GM23338 (cell line): ENCODE results near the gene WDR38. TPM values are rescaled to one million over a fixed set of nuclear protein-coding genes. Genes with fewer than 3 reads are reported as not detected.

Source experiments
- ATAC-seq: fragments of 200-7000 bp; cut with Tn5 transposase; 3 replicates; pipeline ENCODE4 v1.9.1; 2020
- DNase-seq: peaks from one replicate; pipeline ENCODE4 v3.0.0-alpha.2; 2015; ENCODE audit warnings: low spot score
- H2AFZ ChIP-seq: fragments of 200-600 bp; sonication (generic); 2 replicates; pipeline ENCODE4 v1.8.0; 2016; ENCODE audit warnings: antibody characterized with exemption, mild to moderate bottlenecking, moderate library complexity
- H3F3A ChIP-seq: fragments of 200-600 bp; sonication (generic); replicated peaks from 2 replicates; pipeline ENCODE4 v1.8.0; 2017; ENCODE audit warnings: antibody characterized with exemption, mixed run types, low read depth
- H3K27ac ChIP-seq: fragments of 200-600 bp; sonication (generic); 2 replicates; pipeline ENCODE4 v1.6.1; 2016; ENCODE audit warnings: low read depth
- H3K27me3 ChIP-seq: fragments of 200-600 bp; sonication (generic); 2 replicates; pipeline ENCODE4 v1.8.0; 2016; ENCODE audit warnings: mild to moderate bottlenecking, mixed run types, moderate library complexity; ENCODE audit not compliant: insufficient read depth
- H3K36me3 ChIP-seq: fragments of 200-600 bp; sonication (generic); 2 replicates; pipeline ENCODE4 v1.8.0; 2016; ENCODE audit warnings: mild to moderate bottlenecking; ENCODE audit not compliant: insufficient read depth
- H3K4me1 ChIP-seq: fragments of 200-600 bp; sonication (generic); 2 replicates; pipeline ENCODE4 v1.8.0; 2016; ENCODE audit warnings: mild to moderate bottlenecking, moderate library complexity; ENCODE audit not compliant: insufficient read depth
- H3K4me2 ChIP-seq: fragments of 200-600 bp; sonication (generic); 2 replicates; pipeline ENCODE4 v1.7.1; 2017; ENCODE audit warnings: mixed run types
- H3K4me3 ChIP-seq: fragments of 200-600 bp; sonication (generic); 2 replicates; pipeline ENCODE4 v1.6.1; 2016; ENCODE audit warnings: mixed run types
- H3K79me2 ChIP-seq: fragments of 200-600 bp; sonication (generic); replicated peaks from 2 replicates; pipeline ENCODE4 v1.8.0; 2017; ENCODE audit warnings: mild to moderate bottlenecking; ENCODE audit not compliant: insufficient read depth
- H3K9me2 ChIP-seq: fragments of 200-600 bp; sonication (generic); 2 replicates; pipeline ENCODE4 v1.8.0; 2017; ENCODE audit not compliant: insufficient read depth
- H4K20me1 ChIP-seq: fragments of 200-600 bp; sonication (generic); replicated peaks from 2 replicates; pipeline ENCODE4 v1.8.0; 2017; ENCODE audit warnings: mild to moderate bottlenecking; ENCODE audit not compliant: insufficient read depth
- H3K27ac Mint-ChIP-seq: 2 replicates; pipeline ENCODE4 v1.8.0; 2020; ENCODE audit warnings: inconsistent platforms, mild to moderate bottlenecking, moderate library complexity, mixed read lengths
- H3K27me3 Mint-ChIP-seq: 3 replicates; pipeline ENCODE4 v1.8.0; 2022; ENCODE audit warnings: low read depth, mild to moderate bottlenecking, moderate library complexity, mixed read lengths, inconsistent platforms; ENCODE audit not compliant: insufficient read depth, poor library complexity
- H3K36me3 Mint-ChIP-seq: 3 replicates; pipeline ENCODE4 v1.8.0; 2021; ENCODE audit warnings: low read depth, mild to moderate bottlenecking, inconsistent platforms, moderate library complexity, mixed read lengths
- H3K4me1 Mint-ChIP-seq: 3 replicates; pipeline ENCODE4 v1.8.0; 2020; ENCODE audit warnings: mild to moderate bottlenecking, inconsistent platforms, mixed read lengths
- H3K4me3 Mint-ChIP-seq: 3 replicates; pipeline ENCODE4 v1.8.0; 2021; ENCODE audit warnings: moderate library complexity, mild to moderate bottlenecking, inconsistent platforms, mixed read lengths
- H3K9me3 Mint-ChIP-seq: 3 replicates; pipeline ENCODE4 v1.8.0; 2020; ENCODE audit warnings: moderate library complexity, mild to moderate bottlenecking, inconsistent platforms, mixed read lengths
- CREB1 ChIP-seq: fragments of 250-450 bp; sonication (Bioruptor Pico); IDR thresholded peaks from 2 replicates; pipeline ENCODE4 v1.5.0; 2020; ENCODE audit warnings: low read depth, mild to moderate bottlenecking, moderate library complexity
- EZH2 ChIP-seq: fragments of 200-600 bp; sonication (generic); IDR thresholded peaks from one replicate; pipeline ENCODE4 v1.8.0; 2017; ENCODE audit warnings: antibody characterized with exemption, mild to moderate bottlenecking, low read depth; ENCODE audit not compliant: unreplicated experiment
- JUNB ChIP-seq: IDR thresholded peaks from one replicate; pipeline ENCODE4 v1.6.1; 2016; ENCODE audit warnings: antibody characterized with exemption; ENCODE audit not compliant: unreplicated experiment
- ZNF331 ChIP-seq: fragments of 250-450 bp; sonication (Bioruptor Pico); IDR thresholded peaks from 2 replicates; pipeline ENCODE4 v1.5.0; 2020; ENCODE audit warnings: low read depth, mild to moderate bottlenecking, moderate library complexity
- polyA plus RNA-seq: library from polyadenylated mRNA; unstranded; fragments of >200 nt; fragmentation: Nextera tagmentation; extraction: Ambion mirVana; gene quantifications from 2 replicates; pipeline ENCODE4 v1.2.1, GENCODE V29; 2016
- total RNA-seq: library from RNA; depleted of rRNA; stranded (reverse); fragments of >200 nt; shearing (Covaris generic); gene quantifications from 2 replicates; pipeline ENCODE4 v1.2.3, GENCODE V29; 2014
- TF ChIP-seq, protein P1 (sequence below): IDR thresholded peaks from one replicate; pipeline ENCODE4 v1.6.1; 2018; ENCODE audit warnings: antibody characterized with exemption; ENCODE audit not compliant: unreplicated experiment
- TF ChIP-seq, protein P2 (sequence below): fragments of 250-450 bp; sonication (Bioruptor Pico); IDR thresholded peaks from 2 replicates; pipeline ENCODE4 v1.5.0; 2020; ENCODE audit warnings: mild to moderate bottlenecking, moderate library complexity

The WDR38 gene
- total and polyA plus RNA-seq, 2 experiments from 2014 or later = not detected

DNA sequence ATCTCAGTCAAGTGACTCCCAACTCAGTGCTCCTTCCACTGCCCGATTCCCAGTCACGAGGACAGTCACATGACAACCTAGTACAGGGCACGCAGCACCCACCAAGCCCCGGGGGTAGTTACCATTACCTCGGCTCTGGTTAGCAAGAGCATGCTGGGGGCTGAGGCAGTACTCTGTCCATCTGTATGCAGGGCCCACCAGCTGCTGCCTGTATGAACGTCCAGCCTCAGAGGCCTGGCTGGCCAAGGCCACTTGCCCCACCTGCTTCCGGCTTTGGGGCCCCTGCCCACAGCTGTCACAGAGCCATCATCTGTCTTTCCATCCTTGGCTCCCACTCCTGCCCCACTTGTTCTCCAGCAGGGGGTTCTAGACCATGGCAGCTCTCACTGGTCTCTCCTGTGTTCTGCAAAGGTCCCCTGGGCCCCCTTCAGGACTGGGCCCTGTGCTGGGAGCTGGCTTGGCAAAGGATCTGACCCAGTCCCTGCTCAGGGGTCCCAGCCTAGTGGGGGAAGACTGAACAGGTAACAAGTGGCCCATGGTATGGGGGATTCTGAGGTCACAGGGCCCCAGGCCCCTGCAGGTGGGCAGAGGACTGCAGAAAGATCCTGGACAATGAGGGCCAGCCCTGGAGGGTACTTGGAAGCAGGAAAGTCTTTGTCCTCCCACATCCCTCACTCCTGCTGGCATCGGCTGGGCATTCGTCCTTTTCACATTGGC, 5.2 kb downstream of the WDR38 start:
- no peak overlapping the region for H3K4me3 ChIP-seq
- H3K36me3 Mint-ChIP-seq = peaks cover 52% of the 10 kb centered on the region
- TF ChIP-seq JUNB = no peak
- TF ChIP-seq, protein P1, sequence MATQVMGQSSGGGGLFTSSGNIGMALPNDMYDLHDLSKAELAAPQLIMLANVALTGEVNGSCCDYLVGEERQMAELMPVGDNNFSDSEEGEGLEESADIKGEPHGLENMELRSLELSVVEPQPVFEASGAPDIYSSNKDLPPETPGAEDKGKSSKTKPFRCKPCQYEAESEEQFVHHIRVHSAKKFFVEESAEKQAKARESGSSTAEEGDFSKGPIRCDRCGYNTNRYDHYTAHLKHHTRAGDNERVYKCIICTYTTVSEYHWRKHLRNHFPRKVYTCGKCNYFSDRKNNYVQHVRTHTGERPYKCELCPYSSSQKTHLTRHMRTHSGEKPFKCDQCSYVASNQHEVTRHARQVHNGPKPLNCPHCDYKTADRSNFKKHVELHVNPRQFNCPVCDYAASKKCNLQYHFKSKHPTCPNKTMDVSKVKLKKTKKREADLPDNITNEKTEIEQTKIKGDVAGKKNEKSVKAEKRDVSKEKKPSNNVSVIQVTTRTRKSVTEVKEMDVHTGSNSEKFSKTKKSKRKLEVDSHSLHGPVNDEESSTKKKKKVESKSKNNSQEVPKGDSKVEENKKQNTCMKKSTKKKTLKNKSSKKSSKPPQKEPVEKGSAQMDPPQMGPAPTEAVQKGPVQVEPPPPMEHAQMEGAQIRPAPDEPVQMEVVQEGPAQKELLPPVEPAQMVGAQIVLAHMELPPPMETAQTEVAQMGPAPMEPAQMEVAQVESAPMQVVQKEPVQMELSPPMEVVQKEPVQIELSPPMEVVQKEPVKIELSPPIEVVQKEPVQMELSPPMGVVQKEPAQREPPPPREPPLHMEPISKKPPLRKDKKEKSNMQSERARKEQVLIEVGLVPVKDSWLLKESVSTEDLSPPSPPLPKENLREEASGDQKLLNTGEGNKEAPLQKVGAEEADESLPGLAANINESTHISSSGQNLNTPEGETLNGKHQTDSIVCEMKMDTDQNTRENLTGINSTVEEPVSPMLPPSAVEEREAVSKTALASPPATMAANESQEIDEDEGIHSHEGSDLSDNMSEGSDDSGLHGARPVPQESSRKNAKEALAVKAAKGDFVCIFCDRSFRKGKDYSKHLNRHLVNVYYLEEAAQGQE = no peak
- TF ChIP-seq ZNF331 = no peak
- TF ChIP-seq CREB1 (CRISPR knock-in tag) = no peak
- TF ChIP-seq, protein P2, sequence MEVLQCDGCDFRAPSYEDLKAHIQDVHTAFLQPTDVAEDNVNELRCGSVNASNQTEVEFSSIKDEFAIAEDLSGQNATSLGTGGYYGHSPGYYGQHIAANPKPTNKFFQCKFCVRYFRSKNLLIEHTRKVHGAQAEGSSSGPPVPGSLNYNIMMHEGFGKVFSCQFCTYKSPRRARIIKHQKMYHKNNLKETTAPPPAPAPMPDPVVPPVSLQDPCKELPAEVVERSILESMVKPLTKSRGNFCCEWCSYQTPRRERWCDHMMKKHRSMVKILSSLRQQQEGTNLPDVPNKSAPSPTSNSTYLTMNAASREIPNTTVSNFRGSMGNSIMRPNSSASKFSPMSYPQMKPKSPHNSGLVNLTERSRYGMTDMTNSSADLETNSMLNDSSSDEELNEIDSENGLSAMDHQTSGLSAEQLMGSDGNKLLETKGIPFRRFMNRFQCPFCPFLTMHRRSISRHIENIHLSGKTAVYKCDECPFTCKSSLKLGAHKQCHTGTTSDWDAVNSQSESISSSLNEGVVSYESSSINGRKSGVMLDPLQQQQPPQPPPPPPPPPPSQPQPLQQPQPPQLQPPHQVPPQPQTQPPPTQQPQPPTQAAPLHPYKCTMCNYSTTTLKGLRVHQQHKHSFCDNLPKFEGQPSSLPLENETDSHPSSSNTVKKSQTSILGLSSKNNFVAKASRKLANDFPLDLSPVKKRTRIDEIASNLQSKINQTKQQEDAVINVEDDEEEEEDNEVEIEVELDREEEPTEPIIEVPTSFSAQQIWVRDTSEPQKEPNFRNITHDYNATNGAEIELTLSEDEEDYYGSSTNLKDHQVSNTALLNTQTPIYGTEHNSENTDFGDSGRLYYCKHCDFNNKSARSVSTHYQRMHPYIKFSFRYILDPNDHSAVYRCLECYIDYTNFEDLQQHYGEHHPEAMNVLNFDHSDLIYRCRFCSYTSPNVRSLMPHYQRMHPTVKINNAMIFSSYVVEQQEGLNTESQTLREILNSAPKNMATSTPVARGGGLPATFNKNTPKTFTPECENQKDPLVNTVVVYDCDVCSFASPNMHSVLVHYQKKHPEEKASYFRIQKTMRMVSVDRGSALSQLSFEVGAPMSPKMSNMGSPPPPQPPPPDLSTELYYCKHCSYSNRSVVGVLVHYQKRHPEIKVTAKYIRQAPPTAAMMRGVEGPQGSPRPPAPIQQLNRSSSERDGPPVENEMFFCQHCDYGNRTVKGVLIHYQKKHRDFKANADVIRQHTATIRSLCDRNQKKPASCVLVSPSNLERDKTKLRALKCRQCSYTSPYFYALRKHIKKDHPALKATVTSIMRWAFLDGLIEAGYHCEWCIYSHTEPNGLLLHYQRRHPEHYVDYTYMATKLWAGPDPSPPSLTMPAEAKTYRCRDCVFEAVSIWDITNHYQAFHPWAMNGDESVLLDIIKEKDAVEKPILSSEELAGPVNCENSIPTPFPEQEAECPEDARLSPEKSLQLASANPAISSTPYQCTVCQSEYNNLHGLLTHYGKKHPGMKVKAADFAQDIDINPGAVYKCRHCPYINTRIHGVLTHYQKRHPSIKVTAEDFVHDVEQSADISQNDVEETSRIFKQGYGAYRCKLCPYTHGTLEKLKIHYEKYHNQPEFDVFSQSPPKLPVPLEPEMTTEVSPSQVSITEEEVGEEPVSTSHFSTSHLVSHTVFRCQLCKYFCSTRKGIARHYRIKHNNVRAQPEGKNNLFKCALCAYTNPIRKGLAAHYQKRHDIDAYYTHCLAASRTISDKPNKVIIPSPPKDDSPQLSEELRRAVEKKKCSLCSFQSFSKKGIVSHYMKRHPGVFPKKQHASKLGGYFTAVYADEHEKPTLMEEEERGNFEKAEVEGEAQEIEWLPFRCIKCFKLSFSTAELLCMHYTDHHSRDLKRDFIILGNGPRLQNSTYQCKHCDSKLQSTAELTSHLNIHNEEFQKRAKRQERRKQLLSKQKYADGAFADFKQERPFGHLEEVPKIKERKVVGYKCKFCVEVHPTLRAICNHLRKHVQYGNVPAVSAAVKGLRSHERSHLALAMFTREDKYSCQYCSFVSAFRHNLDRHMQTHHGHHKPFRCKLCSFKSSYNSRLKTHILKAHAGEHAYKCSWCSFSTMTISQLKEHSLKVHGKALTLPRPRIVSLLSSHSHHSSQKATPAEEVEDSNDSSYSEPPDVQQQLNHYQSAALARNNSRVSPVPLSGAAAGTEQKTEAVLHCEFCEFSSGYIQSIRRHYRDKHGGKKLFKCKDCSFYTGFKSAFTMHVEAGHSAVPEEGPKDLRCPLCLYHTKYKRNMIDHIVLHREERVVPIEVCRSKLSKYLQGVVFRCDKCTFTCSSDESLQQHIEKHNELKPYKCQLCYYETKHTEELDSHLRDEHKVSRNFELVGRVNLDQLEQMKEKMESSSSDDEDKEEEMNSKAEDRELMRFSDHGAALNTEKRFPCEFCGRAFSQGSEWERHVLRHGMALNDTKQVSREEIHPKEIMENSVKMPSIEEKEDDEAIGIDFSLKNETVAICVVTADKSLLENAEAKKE (CRISPR knock-in tag) = no peak
- TF ChIP-seq EZH2 = no peak
- ATAC-seq = no peak
- no peaks in the 10 kb centered on the region for H3K9me2 ChIP-seq
- H3K79me2 ChIP-seq = peaks cover 32% of the 10 kb centered on the region
- H3K27me3 ChIP-seq = no peaks in the 10 kb centered on the region
- H3F3A ChIP-seq = peaks cover 58% of the 10 kb centered on the region
- peaks cover 34% of the 10 kb centered on the region for H3K27me3 Mint-ChIP-seq
- H3K36me3 ChIP-seq = peaks cover 32% of the 10 kb centered on the region
- H3K9me3 Mint-ChIP-seq = peaks cover 3% of the 10 kb centered on the region; the same call in 1 of the 3 replicates
- peak overlapping the region; percentile 99; the same call in 1 of the 2 replicates for H3K4me2 ChIP-seq
- H3K27ac ChIP-seq = peak overlapping the region; percentile 66; the same call in 1 of the 2 replicates
- H4K20me1 ChIP-seq = peaks cover 36% of the 10 kb centered on the region
- peaks cover 23% of the 10 kb centered on the region for H3K4me1 Mint-ChIP-seq
- DNase-seq = no peak
- no peak overlapping the region for H2AFZ ChIP-seq
- peaks cover 17% of the 10 kb centered on the region for H3K4me1 ChIP-seq
- no peak overlapping the region for H3K27ac Mint-ChIP-seq
- peak overlapping the region; percentile 9; the same call in 1 of the 3 replicates for H3K4me3 Mint-ChIP-seq
